Neuron (in vitro differentiated cells): ENCODE measurements around the gene LRFN2.

ENCODE experiments used
- H2AFZ ChIP-seq: one replicate; pipeline ENCODE4 v1.6.1; 2013; ENCODE audit warnings: low read depth, mild to moderate bottlenecking, inconsistent platforms, low read length, moderate library complexity
- H3K27me3 ChIP-seq: one replicate; pipeline ENCODE4 v1.6.1; 2013; ENCODE audit warnings: low read length; ENCODE audit not compliant: insufficient read depth
- H3K36me3 ChIP-seq: one replicate; pipeline ENCODE4 v1.6.1; 2013; ENCODE audit warnings: low read length; ENCODE audit not compliant: insufficient read depth
- H3K4me1 ChIP-seq: one replicate; pipeline ENCODE4 v1.6.1; 2013; ENCODE audit warnings: low read length; ENCODE audit not compliant: insufficient read depth
- H3K4me3 ChIP-seq: 2 replicates; pipeline ENCODE4 v1.5.1; 2013; ENCODE audit warnings: mild to moderate bottlenecking, low read length, moderate library complexity
- H3K9me3 ChIP-seq: one replicate; pipeline ENCODE4 v1.6.1; 2013; ENCODE audit warnings: low read length

LRFN2 gene

DNA sequence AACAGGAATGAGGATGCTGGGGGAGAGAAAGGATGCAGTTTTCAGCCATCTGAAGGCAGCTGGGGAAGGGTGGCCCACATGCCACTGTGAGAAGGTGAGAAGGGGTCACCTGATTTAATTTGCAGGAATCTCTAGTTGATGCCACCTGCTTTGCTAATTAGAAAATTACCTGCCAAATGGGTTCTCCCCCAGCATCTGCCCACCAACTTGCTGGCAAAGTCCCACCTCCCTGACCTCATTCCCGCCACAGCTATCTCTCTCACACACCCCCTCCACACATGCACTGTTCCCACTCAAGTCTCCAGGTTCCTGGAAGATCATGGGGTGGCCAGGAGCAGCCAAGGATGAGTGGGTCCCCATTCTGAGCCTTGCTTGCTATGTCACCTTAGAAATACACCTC lies 70.7 kb downstream of the LRFN2 start:
- Histone ChIP-seq H3K4me1 (no peaks in the 10 kb centered on the region), H2AFZ (no peak overlapping the region), H3K27me3 (no peaks in the 10 kb centered on the region), H3K9me3 (no peaks in the 10 kb centered on the region), H3K36me3 (no peaks in the 10 kb centered on the region), H3K4me3 (no peak overlapping the region)

DNA sequence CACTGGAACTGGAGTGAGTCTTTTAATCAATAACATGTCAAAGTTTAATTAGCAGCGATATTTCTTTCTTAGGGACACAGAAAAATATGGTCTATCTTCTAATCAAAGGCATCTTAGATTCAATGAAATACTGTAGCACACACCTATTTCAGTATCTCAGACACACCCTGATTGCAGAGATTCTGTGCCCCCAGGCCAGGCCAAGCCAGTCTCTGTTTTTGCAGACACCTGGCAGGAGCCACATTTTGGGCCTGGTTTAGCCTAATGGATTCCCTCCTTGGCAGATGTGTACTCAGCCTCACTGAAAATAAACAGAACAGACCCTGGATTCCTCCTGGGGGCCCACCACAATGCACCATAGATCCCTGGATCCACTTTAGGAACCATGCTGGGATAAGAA lies 74.8 kb downstream of the LRFN2 start:
- Histone ChIP-seq H3K4me3 (no peak overlapping the region), H3K36me3 (no peaks in the 10 kb centered on the region), H3K9me3 (no peaks in the 10 kb centered on the region), H3K27me3 (no peaks in the 10 kb centered on the region), H2AFZ (no peak overlapping the region), H3K4me1 (no peaks in the 10 kb centered on the region)

DNA sequence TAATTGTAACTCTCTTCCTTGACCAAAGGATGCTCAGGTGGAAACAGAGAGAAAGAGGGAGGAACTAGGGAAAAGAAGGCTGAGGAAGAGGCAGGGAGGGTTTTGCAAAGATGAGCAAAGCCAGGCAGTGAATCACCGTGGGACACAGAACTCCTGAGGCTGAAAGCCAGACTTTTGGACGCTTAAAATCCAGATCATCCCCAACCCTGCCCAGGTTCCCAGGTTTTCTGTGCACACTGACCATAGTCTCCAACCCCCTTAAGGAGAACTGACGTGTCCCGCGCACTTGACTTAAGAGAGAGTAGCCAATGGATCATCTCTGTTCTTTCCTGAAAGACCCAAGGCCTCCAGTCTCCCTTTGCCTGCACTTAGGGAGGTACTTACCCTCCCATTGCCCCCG lies 75.3 kb downstream of the LRFN2 start:
- no peaks in the 10 kb centered on the region for H3K4me1 ChIP-seq

DNA sequence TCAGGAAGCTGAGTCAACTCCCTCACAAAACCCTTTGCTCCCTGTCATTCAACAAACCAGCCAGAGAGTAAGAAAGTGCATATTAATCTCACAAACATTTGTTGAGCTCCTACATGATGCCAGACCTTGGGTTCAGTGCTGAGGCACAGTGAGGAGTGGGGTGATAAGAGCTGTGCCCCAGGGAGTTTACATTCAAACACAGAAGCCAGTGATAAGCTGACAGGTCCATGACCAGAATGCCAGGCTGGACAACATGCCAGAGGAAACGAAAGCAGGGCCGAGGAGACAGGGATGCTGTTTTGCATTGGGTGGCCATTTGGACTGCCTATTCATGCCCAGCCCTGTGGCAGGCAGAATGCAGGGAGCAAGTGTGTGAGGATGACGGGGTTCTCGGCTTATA lies 76.7 kb downstream of the LRFN2 start:
- Histone ChIP-seq H3K27me3 (no peaks in the 10 kb centered on the region), H3K9me3 (no peaks in the 10 kb centered on the region), H2AFZ (no peak overlapping the region), H3K36me3 (no peaks in the 10 kb centered on the region), H3K4me3 (no peak overlapping the region), H3K4me1 (no peaks in the 10 kb centered on the region)

More for the DNA sequence above, 75.3 kb downstream of the LRFN2 start:
- Histone ChIP-seq H3K9me3 (no peaks in the 10 kb centered on the region), H3K4me3 (no peak overlapping the region), H2AFZ (no peak overlapping the region), H3K36me3 (no peaks in the 10 kb centered on the region), H3K27me3 (no peaks in the 10 kb centered on the region)

DNA sequence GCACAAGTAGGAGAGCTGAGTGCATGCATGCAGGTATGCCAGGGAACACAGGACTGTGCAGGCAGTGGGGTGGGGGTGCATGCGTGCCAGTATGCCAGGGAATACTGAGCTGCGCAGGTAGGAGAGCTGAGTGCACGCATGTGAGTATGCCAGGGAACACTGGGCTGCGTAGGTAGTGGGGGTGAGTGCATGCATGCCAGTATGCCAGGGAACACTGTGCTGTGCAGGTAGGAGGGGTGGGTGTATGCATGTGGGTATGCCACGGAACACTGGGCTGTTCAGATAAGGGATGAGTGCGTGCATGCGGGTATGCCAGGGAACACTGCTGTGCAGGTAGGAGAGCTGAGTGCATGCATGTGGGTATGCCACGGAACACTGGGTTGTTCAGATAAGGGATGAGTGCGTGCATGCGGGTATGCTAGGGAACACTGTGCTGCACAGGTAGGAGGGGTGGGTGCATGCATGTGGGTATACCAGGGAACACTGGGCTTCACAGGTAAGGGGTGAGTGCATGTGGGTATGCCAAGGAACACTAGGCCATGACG lies 77.4 kb downstream of the LRFN2 start:
- H2AFZ ChIP-seq: no peak overlapping the region
- no peaks in the 10 kb centered on the region for H3K27me3 ChIP-seq
- H3K9me3 ChIP-seq: no peaks in the 10 kb centered on the region
- no peaks in the 10 kb centered on the region for H3K4me1 ChIP-seq
- no peak overlapping the region for H3K4me3 ChIP-seq
- no peaks in the 10 kb centered on the region for H3K36me3 ChIP-seq

DNA sequence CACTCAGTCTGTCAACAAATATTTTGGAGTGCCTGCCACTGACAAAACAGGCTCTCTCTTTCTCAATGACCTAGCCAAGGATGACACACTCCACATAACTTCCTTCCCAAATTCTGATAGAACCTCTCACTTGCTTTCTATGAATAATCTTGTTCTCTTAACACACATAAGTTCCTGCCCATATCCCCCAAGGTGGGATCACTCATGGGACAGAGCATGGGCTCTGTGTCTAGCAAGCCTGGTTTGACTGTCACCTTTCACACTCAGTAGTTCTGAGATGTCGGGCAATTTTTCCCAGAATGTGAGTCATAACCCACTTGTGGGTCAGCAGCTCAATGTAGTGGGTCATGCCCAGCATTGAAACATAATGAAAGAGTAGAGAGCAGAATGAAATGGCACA lies 78.1 kb downstream of the LRFN2 start:
- Histone ChIP-seq H3K9me3 (no peaks in the 10 kb centered on the region), H3K4me3 (no peak overlapping the region), H2AFZ (no peak overlapping the region), H3K4me1 (no peaks in the 10 kb centered on the region), H3K27me3 (no peaks in the 10 kb centered on the region), H3K36me3 (no peaks in the 10 kb centered on the region)

DNA sequence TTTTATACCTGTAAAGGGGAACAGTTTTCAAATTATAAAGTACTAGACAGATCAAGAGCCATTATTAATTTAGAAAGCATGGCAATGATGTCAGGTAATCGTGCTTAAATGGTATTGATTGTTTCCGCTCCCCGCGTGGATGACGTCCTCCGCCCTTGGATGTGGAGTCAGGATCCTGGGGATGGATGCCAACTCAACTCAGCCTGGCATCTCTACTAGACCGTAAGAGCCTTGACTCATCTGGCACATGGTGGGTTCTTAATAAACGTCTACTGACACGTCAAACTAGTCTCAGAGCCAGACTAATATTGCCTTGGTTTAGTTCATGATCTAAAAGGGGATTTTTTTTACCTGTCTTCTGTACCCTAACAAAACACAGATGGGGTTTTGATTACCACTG lies 80.2 kb downstream of the LRFN2 start:
- Histone ChIP-seq H3K4me1 (no peaks in the 10 kb centered on the region), H3K36me3 (no peaks in the 10 kb centered on the region), H3K27me3 (no peaks in the 10 kb centered on the region), H2AFZ (no peak overlapping the region), H3K9me3 (no peaks in the 10 kb centered on the region), H3K4me3 (no peak overlapping the region)

DNA sequence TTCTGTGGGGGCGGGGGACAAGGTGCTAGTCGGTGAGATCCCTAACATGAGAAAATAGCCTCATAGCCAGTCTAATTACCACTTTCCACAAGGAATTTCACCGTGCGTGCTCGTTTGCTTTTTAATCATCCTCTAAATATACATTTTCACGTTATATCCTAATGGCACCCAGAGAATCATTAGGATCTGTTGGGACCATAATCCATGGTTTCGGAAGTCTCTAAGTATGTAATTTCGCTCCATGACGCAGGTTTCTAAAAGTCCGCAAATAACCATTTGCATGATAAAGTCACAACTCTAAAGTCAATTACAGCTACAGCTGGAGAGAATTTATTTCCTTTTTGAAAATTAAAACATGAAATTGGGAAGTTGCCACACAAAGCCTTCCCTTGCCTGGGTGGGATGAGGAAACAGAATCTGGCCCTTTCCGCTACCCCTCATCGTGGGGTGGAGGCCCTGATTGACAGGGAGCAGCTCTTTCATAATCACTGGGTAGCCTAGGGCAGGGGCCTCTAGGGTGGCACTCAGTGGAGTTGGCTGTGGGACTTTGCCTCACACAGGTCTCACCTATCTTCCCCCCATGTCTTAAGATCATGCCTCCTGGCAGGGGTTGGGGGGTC lies 81.9 kb downstream of the LRFN2 start:
- H3K36me3 ChIP-seq: no peaks in the 10 kb centered on the region
- no peak overlapping the region for H2AFZ ChIP-seq
- H3K9me3 ChIP-seq: no peaks in the 10 kb centered on the region
- H3K27me3 ChIP-seq: no peaks in the 10 kb centered on the region
- no peak overlapping the region for H3K4me3 ChIP-seq
- no peaks in the 10 kb centered on the region for H3K4me1 ChIP-seq

DNA sequence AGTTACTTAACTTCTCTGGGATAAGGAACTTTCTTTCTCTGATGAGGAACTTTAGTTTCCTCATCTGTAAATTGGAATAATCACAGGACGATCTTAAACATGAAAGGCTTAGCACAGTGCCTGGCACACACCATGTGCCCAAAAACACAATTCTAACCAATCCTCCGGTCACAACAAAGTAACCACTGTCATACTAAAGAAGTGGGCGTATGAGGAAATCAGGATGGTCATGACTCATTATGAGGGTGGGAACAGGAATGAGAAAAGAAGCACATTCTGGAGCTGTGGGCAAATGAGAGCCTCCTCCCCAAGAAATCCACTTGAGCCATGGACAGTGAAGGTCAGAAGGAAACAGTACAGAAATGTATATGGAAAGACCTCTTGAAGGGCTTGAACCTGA lies 82.9 kb downstream of the LRFN2 start:
- H3K4me1 ChIP-seq: no peaks in the 10 kb centered on the region
- no peaks in the 10 kb centered on the region for H3K36me3 ChIP-seq
- no peaks in the 10 kb centered on the region for H3K27me3 ChIP-seq
- no peak overlapping the region for H3K4me3 ChIP-seq
- H2AFZ ChIP-seq: no peak overlapping the region
- H3K9me3 ChIP-seq: no peaks in the 10 kb centered on the region

DNA sequence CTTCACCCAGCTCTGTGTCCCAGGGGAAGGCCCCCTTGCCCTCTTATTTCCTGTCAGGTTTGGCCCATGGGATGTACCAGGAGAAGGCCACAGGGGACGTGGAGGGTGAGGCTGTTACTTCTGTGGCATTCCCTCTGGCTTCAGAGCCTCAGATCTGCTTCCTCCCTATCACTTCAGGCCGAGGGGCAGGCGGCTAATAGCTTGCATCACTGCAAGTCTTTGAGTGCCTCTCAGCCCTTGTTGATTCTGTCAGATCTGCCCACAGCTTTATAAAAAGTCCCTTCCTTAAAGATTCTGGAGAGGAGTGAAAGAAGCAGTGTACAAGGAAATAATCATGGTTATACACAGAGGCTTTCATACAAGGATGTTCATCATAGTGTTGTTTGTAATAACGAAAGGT lies 86.9 kb downstream of the LRFN2 start:
- Histone ChIP-seq H3K9me3 (no peaks in the 10 kb centered on the region), H3K4me3 (no peak overlapping the region), H3K4me1 (no peaks in the 10 kb centered on the region), H3K36me3 (no peaks in the 10 kb centered on the region), H2AFZ (no peak overlapping the region), H3K27me3 (no peaks in the 10 kb centered on the region)

DNA sequence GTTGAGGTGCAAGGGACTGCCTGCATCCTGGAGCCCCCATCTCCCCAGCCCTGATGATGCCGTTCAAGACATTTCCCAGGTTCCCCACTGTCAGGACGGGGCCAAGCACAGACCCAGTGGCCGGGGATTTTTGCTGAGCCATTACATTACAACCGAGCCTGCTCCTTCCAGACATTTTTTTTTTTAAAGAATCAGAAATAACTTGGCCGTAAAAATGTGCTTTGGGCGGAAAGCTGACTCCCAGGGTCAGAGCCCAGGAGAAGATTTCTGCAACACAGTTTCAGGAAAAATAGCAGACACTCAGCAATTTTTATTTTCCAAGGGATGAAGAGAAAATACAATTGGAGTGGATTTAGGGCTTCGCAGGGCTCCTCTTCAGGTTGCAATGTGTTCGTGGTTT lies 87.9 kb downstream of the LRFN2 start:
- Histone ChIP-seq H3K4me3 (no peak overlapping the region), H3K27me3 (no peaks in the 10 kb centered on the region)

DNA sequence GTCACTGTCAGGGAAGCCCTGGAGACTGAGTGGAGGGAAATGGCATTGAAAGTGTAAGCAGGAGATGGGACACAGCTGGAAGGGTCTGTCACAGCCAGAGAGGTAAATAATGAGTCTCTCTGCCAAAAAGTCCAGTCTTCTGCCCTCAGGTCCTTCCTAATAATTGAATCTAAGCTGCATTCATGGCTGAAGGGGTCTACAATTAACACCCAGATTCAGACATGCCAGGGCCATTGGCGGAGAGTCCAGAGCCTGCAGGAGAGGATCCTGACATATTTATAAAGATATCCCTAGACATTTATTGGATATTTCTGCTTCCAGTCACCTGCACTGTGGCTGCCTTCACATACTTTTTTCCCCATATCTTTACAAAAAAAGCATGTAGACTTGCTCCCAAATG lies 89.0 kb downstream of the LRFN2 start:
- H3K27me3 ChIP-seq: no peaks in the 10 kb centered on the region
- H3K36me3 ChIP-seq: no peaks in the 10 kb centered on the region
- no peak overlapping the region for H3K4me3 ChIP-seq
- no peaks in the 10 kb centered on the region for H3K4me1 ChIP-seq
- H3K9me3 ChIP-seq: no peaks in the 10 kb centered on the region
- no peak overlapping the region for H2AFZ ChIP-seq

More for the DNA sequence above, 87.9 kb downstream of the LRFN2 start:
- no peaks in the 10 kb centered on the region for H3K36me3 ChIP-seq
- H2AFZ ChIP-seq: no peak overlapping the region
- no peaks in the 10 kb centered on the region for H3K9me3 ChIP-seq
- H3K4me1 ChIP-seq: no peaks in the 10 kb centered on the region

DNA sequence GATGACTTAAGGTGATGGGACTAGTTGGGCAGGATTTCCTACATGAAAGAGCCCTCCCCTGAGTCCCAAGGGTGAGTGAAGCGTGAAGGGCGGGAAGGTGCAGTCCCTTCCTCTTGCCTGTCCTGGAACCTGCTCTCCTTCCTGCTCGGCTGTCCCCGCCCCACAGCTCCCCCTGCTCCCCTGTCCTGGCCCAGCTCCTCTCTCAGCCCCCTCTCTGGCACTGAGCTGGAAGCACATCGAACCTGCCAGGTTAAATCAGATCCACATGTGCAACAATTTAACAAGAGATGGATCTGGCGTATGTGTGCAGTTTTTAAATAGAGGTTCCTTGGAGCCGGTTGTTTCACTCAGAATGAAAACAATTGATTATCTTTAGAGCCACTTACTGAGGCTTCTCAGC lies 95.0 kb downstream of the LRFN2 start:
- Histone ChIP-seq H3K4me3 (no peak overlapping the region), H3K9me3 (no peaks in the 10 kb centered on the region), H2AFZ (no peak overlapping the region), H3K36me3 (no peaks in the 10 kb centered on the region), H3K27me3 (no peaks in the 10 kb centered on the region), H3K4me1 (no peaks in the 10 kb centered on the region)

DNA sequence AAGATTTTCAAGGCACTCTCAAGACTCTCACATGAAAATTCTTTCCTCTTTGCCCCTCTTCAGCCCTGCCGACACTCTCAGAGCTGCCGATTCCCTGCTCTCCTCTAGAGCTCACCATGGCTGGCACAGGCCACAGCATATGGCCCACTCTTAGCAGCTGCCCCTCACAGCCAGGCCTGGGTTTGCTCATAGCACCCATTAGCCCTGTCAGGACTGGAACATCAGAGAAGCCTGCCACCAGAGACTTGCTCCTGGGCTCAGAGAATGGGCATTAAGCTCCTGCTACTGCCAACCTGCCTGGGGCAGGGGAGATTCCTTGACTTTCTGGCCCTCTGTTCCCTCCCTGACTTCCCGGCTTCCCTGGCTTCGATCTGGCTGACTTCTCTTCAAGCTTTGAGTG lies 96.7 kb downstream of the LRFN2 start:
- Histone ChIP-seq H3K4me1 (no peaks in the 10 kb centered on the region), H2AFZ (no peak overlapping the region), H3K9me3 (no peaks in the 10 kb centered on the region), H3K36me3 (no peaks in the 10 kb centered on the region), H3K27me3 (no peaks in the 10 kb centered on the region), H3K4me3 (no peak overlapping the region)
